ENCODE results near the gene OSMR.

The OSMR gene

GRCh38 chr5:38925154-38925925, 79.5 kb downstream of the OSMR start:
- ChIA-PET CTCF (interaction anchor here (0.6 kb wide), 1 partner anchor 17 kb away, joined by 4 read pairs; no protein-coding TSS in a partner anchor), POLR2A (ENCODE audit: low non-redundant PET) (no interaction called here)
- TF ChIP-seq, protein P1, sequence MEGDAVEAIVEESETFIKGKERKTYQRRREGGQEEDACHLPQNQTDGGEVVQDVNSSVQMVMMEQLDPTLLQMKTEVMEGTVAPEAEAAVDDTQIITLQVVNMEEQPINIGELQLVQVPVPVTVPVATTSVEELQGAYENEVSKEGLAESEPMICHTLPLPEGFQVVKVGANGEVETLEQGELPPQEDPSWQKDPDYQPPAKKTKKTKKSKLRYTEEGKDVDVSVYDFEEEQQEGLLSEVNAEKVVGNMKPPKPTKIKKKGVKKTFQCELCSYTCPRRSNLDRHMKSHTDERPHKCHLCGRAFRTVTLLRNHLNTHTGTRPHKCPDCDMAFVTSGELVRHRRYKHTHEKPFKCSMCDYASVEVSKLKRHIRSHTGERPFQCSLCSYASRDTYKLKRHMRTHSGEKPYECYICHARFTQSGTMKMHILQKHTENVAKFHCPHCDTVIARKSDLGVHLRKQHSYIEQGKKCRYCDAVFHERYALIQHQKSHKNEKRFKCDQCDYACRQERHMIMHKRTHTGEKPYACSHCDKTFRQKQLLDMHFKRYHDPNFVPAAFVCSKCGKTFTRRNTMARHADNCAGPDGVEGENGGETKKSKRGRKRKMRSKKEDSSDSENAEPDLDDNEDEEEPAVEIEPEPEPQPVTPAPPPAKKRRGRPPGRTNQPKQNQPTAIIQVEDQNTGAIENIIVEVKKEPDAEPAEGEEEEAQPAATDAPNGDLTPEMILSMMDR (conservative IDR thresholded peaks at IDR 0.05; ENCODE audit: low read depth), result no peak
- H3K27ac ChIP-seq, result no peak overlapping the region
- DNase-seq (ENCODE audit: low spot score), result no peak

GRCh38 chr5:38926121-38926520, 80.3 kb downstream of the OSMR start:
- ChIA-PET POLR2A (ENCODE audit: low non-redundant PET) (no interaction called here), CTCF (no interaction called here)
- TF ChIP-seq, protein P1 (conservative IDR thresholded peaks at IDR 0.05; ENCODE audit: low read depth), result no peak
- H3K27ac ChIP-seq, result no peak overlapping the region
- no peak for DNase-seq (ENCODE audit: low spot score)

GRCh38 chr5:38927470-38927869, 81.7 kb downstream of the OSMR start:
- ChIA-PET CTCF (no interaction called here), POLR2A (ENCODE audit: low non-redundant PET) (no interaction called here)
- H3K27ac ChIP-seq, result no peak overlapping the region
- TF ChIP-seq, protein P1 (conservative IDR thresholded peaks at IDR 0.05; ENCODE audit: low read depth), result no peak
- no peak for DNase-seq (ENCODE audit: low spot score)

DNA sequence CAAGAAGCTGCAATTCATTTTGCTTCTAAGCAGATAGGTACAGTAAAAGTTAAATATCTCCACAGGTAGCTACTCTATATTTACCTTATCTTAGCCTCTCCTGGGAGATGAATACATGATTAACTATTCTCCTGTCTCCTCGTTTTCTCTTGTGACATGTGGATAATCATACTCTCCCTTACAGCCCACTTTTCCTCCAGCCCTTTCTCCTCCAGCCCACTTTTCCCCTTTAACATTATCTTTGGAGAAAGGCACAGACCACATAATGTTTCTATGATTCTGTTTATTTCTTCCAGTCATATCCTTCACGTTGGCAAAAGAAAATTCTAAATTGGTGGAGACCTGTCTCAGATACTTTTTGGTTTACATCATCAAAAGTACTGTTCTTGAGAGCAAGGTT, 84.0 kb downstream of the OSMR start:
- TF ChIP-seq, protein P1 (conservative IDR thresholded peaks at IDR 0.05; ENCODE audit: low read depth), result no peak
- ChIA-PET CTCF (interaction anchor here (0.6 to 0.7 kb wide), 2 partner anchors 22 to 538 kb away, joined by 3 to 4 read pairs; no protein-coding TSS in a partner anchor), POLR2A (ENCODE audit: low non-redundant PET) (no interaction called here)

DNA sequence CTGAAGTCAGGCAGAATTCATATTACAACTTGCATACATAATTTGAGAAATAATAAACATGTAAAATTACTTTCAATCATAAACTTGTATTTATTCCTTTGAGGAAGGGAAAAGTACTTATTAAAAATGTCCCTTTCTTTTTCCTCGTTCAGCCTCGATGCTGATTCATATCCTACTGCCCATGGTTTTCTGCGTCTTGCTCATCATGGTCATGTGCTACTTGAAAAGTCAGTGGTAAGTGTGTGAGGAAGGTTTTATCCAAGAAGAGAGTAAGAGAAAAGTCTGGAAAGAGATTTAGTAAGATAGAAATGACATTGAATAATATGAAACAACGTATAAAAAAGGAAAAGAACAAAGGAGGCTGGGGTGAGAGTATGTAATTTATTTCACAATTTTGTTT, 85.9 kb downstream of the OSMR start:
- DNase-seq (ENCODE audit: low spot score), result no peak
- POLR2A ChIA-PET (ENCODE audit: low non-redundant PET), result no interaction called here
- no peak overlapping the region for H3K27ac ChIP-seq
- CTCF ChIA-PET, result no interaction called here
- TF ChIP-seq, protein P1 (conservative IDR thresholded peaks at IDR 0.05; ENCODE audit: low read depth), result no peak

More for the DNA sequence above, 84.0 kb downstream of the OSMR start:
- DNase-seq (ENCODE audit: low spot score), result no peak
- H3K27ac ChIP-seq, result no peak overlapping the region

DNA sequence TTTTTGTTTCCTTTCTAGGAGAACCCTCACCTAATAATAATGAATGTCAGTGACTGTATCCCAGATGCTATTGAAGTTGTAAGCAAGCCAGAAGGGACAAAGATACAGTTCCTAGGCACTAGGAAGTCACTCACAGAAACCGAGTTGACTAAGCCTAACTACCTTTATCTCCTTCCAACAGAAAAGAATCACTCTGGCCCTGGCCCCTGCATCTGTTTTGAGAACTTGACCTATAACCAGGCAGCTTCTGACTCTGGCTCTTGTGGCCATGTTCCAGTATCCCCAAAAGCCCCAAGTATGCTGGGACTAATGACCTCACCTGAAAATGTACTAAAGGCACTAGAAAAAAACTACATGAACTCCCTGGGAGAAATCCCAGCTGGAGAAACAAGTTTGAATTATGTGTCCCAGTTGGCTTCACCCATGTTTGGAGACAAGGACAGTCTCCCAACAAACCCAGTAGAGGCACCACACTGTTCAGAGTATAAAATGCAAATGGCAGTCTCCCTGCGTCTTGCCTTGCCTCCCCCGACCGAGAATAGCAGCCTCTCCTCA, 87.1 kb downstream of the OSMR start:
- POLR2A ChIA-PET (ENCODE audit: low non-redundant PET), result no interaction called here
- CTCF ChIA-PET, result interaction anchor here (1.1 kb wide), 1 partner anchor 9 kb away, joined by 3 read pairs; no protein-coding TSS in a partner anchor

More for the DNA sequence above, 87.1 kb downstream of the OSMR start:
- no peak for DNase-seq (ENCODE audit: low spot score)
- TF ChIP-seq, protein P1 (conservative IDR thresholded peaks at IDR 0.05; ENCODE audit: low read depth), result no peak
- no peak overlapping the region for H3K27ac ChIP-seq

All from RWPE1 (cell line).